Measurements from ENCODE around the gene MMP20. TPM values are rescaled to one million over a fixed set of nuclear protein-coding genes. Genes with fewer than 3 reads are reported as not detected.

Gene MMP20
- polyA plus RNA-seq, 1 donor = not detected

DNA sequence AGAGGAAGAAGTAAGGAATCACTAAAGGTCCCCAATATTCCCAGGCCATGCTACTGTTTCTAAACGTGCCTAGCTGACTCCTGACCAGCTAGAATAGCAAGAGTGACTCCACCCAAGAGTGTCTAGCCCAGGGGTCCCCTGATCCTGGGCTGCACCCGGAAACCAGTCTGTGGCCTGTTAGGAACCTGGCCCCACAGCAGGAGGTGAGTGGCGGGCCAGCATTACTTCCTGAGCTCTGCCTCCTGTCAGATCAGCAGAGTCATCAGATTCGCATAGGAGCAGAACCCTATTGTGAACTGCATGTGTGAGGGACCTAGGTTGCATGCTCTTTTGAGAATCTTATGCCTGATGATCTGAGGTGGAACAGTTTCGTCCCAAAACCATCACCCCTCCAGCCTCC, 2.0 kb downstream of the MMP20 start:
- H3K27ac ChIP-seq (ENCODE audit: low read length) = no peak overlapping the region

DNA sequence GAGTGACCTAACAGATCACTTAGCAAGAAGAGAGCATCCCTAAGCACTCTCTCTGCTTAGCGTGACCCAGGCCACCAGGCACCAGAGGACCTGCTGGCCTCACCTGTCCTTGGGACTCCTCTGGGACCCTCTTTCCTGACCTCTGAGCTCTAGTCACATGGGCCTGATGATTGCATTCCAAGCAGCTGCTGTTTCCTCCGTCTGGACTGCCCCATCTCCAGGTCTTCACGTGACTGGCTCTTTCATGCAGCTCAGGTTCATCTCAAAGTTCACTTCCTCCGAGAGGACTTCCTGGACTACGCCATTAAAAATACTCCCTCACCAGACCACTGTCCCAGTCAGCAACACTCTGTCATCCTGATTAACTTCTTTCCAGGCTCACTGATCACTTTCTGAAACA, 2.9 kb downstream of the MMP20 start:
- no peaks in the 10 kb centered on the region for H3K9me3 ChIP-seq (ENCODE audit: control insufficient read depth, low read depth, low read length)
- DNase-seq = peak; percentile 82 to 89
- H3K27me3 ChIP-seq (ENCODE audit: control insufficient read depth, insufficient read depth, low read length) = no peaks in the 10 kb centered on the region
- peaks cover 15% of the 10 kb centered on the region for H3K4me1 ChIP-seq (ENCODE audit: control insufficient read depth, insufficient read depth, low read length)
- no peak overlapping the region for H3K4me3 ChIP-seq (ENCODE audit: low read length)
- no peaks in the 10 kb centered on the region for H3K36me3 ChIP-seq (ENCODE audit: control insufficient read depth, insufficient read depth, low read length)
- WGBS (ENCODE audit: insufficient coverage, low lambda C conversion rate) = no CpG with 5 or more reads among the region's 5 CpGs
- H3K27ac ChIP-seq (ENCODE audit: low read length) = peak overlapping the region; percentile 74

More for the DNA sequence above, 2.0 kb downstream of the MMP20 start:
- no peaks in the 10 kb centered on the region for H3K27me3 ChIP-seq (ENCODE audit: control insufficient read depth, insufficient read depth, low read length)
- no peak overlapping the region for H3K4me3 ChIP-seq (ENCODE audit: low read length)
- H3K36me3 ChIP-seq (ENCODE audit: control insufficient read depth, insufficient read depth, low read length) = no peaks in the 10 kb centered on the region
- no peaks in the 10 kb centered on the region for H3K9me3 ChIP-seq (ENCODE audit: control insufficient read depth, low read depth, low read length)
- DNase-seq = no peak
- no CpG with 5 or more reads among the region's 5 CpGs for WGBS (ENCODE audit: insufficient coverage, low lambda C conversion rate)
- H3K4me1 ChIP-seq (ENCODE audit: control insufficient read depth, insufficient read depth, low read length) = peaks cover 15% of the 10 kb centered on the region

DNA sequence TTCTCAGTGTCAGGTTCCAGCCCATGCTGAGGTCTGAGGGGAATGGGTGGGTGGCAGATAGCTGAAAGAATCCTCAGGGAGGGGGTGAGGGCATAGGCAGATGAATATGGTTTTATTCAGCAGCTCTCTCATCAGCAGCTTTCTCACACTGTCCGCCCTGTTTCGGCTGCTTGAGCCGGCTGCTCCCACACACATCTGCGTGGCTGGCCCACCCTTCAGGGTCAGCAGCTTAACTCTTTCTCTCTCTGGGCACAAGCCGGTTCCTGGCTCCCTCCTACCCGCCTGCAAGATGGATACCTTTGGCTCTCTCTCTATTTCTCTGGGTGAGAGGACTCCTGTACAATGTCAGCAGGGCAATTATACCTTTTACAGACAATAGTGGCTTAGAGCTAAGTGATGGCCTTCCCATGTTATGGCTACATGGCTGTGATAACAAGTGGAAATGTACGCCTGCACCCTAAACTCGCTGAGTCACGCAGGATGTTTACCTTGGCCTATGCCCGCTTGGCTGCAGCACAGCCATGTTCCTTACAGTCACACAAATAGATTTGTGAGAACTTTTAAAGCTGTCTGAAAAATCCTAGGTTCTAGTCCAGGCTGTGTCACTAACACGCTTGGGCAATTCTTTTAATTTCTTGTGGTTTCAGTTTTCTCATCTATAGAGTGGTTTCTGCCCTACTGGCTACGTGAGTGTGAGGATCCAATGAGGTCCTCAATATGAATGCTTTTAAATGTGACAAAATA, 4.1 kb downstream of the MMP20 start:
- whole genome bisulfite sequencing (ENCODE audit: insufficient coverage, low lambda C conversion rate) = no CpG with 5 or more reads among the region's 12 CpGs
- no peak for DNase-seq
- no peak overlapping the region for H3K4me3 ChIP-seq (ENCODE audit: low read length)

DNA sequence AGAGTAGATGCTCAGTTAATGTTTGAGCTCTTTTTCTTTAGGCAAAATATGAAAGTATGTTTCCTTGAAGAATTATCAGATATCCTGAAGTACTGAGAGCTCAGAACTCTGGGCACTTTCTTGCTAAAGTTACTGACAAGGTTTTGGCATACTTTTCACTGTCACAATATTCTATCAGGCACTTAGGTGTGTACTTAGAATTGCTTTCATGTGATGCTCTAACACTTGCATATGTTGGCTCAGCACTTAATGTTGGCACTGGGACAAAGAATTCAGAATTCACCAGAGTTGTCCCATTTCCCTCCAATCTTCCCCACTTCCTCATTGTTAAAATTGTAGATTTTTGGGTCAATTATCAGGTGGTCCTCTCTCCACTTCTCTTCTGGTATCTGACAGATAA, 5.0 kb downstream of the MMP20 start:
- Histone ChIP-seq H3K27ac (ENCODE audit: low read length) (peak overlapping the region; percentile 4), H3K4me3 (ENCODE audit: low read length) (no peak overlapping the region), H3K4me1 (ENCODE audit: control insufficient read depth, insufficient read depth, low read length) (peaks cover 11% of the 10 kb centered on the region), H3K27me3 (ENCODE audit: control insufficient read depth, insufficient read depth, low read length) (no peaks in the 10 kb centered on the region), H3K36me3 (ENCODE audit: control insufficient read depth, insufficient read depth, low read length) (no peaks in the 10 kb centered on the region), H3K9me3 (ENCODE audit: control insufficient read depth, low read depth, low read length) (no peaks in the 10 kb centered on the region)
- DNase-seq = no peak

More for the DNA sequence above, 4.1 kb downstream of the MMP20 start:
- Histone ChIP-seq H3K4me1 (ENCODE audit: control insufficient read depth, insufficient read depth, low read length) (peaks cover 15% of the 10 kb centered on the region), H3K9me3 (ENCODE audit: control insufficient read depth, low read depth, low read length) (no peaks in the 10 kb centered on the region), H3K36me3 (ENCODE audit: control insufficient read depth, insufficient read depth, low read length) (no peaks in the 10 kb centered on the region), H3K27ac (ENCODE audit: low read length) (peak overlapping the region; percentile 4), H3K27me3 (ENCODE audit: control insufficient read depth, insufficient read depth, low read length) (no peaks in the 10 kb centered on the region)

DNA sequence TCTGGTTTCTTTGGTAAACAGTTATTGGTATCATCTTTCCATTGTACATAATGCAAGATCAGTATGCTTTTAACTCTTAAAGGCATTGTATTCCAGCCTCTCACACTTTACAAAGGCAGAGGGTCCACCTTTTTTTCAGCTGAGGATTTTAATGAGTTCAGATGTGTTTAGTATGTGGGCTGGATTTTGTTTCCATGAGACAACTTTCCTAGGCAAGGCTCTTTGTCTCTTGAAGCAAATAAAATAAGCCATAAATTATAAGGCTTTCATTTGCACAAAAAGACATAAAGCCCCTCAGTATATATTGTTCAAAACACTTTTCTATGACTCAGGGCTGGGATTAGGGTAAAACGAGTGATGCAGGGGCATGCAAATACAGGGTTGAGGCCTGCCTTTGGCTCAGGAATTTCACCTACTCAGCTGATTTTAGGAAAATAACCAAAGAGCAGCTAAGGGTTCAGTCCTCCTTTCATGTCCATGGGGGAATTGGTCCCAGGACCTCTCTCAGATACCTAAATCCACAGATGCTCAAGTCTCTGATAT, 7.6 kb downstream of the MMP20 start:
- H3K27me3 ChIP-seq (ENCODE audit: control insufficient read depth, insufficient read depth, low read length) = no peaks in the 10 kb centered on the region
- no peaks in the 10 kb centered on the region for H3K9me3 ChIP-seq (ENCODE audit: control insufficient read depth, low read depth, low read length)
- H3K27ac ChIP-seq (ENCODE audit: low read length) = no peak overlapping the region
- H3K4me1 ChIP-seq (ENCODE audit: control insufficient read depth, insufficient read depth, low read length) = peaks cover 5% of the 10 kb centered on the region
- H3K36me3 ChIP-seq (ENCODE audit: control insufficient read depth, insufficient read depth, low read length) = no peaks in the 10 kb centered on the region
- no peak for DNase-seq
- H3K4me3 ChIP-seq (ENCODE audit: low read length) = no peak overlapping the region
- no CpG with 5 or more reads among the region's 1 CpG for WGBS (ENCODE audit: insufficient coverage, low lambda C conversion rate)

DNA sequence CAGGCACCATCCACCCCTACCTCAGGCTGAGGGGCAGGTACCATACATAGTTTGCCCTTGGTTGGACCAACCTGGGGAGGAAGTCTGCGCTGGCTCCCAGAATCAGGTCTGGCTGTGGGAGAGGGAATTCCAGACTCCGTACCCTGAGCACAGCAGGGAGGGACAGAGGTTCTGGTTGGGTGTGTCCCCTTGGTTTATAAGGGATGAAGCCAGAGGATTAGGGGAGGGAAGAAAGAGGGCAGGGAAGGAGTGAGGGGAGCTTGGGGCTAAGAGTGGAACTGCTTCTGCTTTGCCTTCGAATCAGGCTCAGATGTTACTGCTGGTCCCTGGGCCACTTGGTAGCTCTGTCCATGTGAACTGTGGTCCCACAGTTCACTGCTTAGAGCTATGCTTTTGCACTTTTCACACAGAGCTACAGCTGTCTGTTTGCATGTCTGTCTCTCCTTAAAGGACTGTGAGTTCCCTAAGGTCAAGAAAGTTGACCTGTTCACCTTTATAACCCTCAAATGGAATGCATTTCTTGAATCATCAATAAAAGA, 9.2 kb downstream of the MMP20 start:
- WGBS (ENCODE audit: insufficient coverage, low lambda C conversion rate) = no CpG with 5 or more reads among the region's 3 CpGs
- Histone ChIP-seq H3K27me3 (ENCODE audit: control insufficient read depth, insufficient read depth, low read length) (no peaks in the 10 kb centered on the region), H3K4me1 (ENCODE audit: control insufficient read depth, insufficient read depth, low read length) (no peaks in the 10 kb centered on the region), H3K4me3 (ENCODE audit: low read length) (no peak overlapping the region), H3K9me3 (ENCODE audit: control insufficient read depth, low read depth, low read length) (no peaks in the 10 kb centered on the region), H3K27ac (ENCODE audit: low read length) (no peak overlapping the region), H3K36me3 (ENCODE audit: control insufficient read depth, insufficient read depth, low read length) (no peaks in the 10 kb centered on the region)
- no peak for DNase-seq

DNA sequence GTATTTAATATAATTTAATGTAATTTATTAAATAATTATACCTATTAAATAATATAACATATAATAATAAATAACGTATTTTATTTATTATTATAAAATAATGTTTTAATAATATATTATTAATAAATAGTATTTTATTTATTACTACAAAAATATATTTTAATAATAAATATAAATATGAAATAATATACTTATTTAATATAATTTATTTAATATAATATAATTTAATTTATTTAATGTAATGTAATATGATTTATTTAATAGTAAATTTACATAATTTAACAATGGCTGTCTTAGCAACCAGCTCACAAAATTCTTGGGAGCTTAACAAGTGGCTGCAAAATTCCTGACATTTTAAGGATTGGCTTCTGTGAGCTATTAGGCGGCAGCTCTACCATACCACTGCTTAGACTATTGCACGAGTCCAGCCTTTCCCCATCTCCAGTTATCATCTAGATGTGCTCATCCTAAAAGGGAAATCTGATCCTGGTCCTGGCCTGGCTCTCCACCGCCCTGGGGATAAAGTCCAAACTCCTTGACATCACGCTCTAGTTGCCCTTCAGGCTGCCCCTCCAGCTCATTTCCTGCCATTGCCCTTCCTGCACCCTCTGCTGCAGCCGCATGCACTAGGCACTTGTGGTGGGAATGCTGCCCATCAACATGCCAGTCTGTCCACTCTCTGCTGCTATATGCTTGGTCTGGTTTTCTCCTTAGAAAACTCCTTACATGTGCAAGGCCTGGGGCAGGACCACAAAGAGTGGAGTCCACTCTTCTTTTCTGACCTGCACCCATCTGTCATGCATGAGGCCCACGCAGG, 9.8 kb downstream of the MMP20 start:
- DNase-seq = no peak
- 100% methylated on average over 1 of the region's 7 CpGs for WGBS (ENCODE audit: insufficient coverage, low lambda C conversion rate)
- H3K27ac ChIP-seq (ENCODE audit: low read length) = no peak overlapping the region

DNA sequence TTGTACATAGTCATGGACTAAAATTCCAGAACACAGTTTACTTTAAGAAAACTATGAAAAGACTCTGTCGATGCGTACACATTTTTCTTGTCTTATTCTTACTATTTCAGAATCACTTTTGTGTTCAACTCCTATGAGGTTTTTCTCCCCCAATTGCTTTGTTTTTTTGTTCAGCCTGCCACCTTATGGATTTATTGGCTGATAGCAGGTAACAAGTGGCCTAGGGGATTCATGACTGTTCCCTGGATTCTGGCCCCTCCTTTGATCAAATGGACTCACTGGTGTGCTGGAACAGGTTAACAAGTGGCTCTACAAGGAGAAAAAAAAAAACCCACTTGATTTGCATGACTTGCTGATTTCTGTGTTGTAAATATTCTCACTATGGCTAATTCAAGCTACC, 10.6 kb downstream of the MMP20 start:
- DNase-seq = no peak
- Histone ChIP-seq H3K27ac (ENCODE audit: low read length) (no peak overlapping the region), H3K9me3 (ENCODE audit: control insufficient read depth, low read depth, low read length) (no peaks in the 10 kb centered on the region), H3K27me3 (ENCODE audit: control insufficient read depth, insufficient read depth, low read length) (no peaks in the 10 kb centered on the region), H3K4me1 (ENCODE audit: control insufficient read depth, insufficient read depth, low read length) (peaks cover 3% of the 10 kb centered on the region), H3K4me3 (ENCODE audit: low read length) (no peak overlapping the region), H3K36me3 (ENCODE audit: control insufficient read depth, insufficient read depth, low read length) (no peaks in the 10 kb centered on the region)
- 90% methylated on average over 2 of the region's 2 CpGs for WGBS (ENCODE audit: insufficient coverage, low lambda C conversion rate)

More for the DNA sequence above, 9.8 kb downstream of the MMP20 start:
- Histone ChIP-seq H3K9me3 (ENCODE audit: control insufficient read depth, low read depth, low read length) (no peaks in the 10 kb centered on the region), H3K4me1 (ENCODE audit: control insufficient read depth, insufficient read depth, low read length) (no peaks in the 10 kb centered on the region), H3K36me3 (ENCODE audit: control insufficient read depth, insufficient read depth, low read length) (no peaks in the 10 kb centered on the region), H3K27me3 (ENCODE audit: control insufficient read depth, insufficient read depth, low read length) (no peaks in the 10 kb centered on the region), H3K4me3 (ENCODE audit: low read length) (no peak overlapping the region)

DNA sequence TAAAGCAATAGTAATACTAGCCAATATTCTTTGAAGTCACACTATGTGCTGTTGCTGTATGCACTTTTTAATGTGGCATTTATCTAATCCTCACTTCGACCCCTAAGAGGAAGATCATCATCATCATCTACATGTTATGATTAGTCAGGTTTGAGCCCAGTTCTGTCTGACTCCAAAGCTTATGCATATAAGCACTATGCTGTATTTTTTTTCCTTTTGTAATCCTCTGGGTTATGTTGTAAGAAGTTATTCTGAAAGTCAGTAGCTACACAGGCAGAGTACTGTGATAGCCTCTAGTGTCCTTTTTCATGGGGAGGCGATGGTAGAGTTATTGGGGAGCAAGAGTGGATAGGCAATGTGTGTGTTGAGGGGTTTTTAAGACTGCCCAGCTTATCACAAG, 11.1 kb downstream of the MMP20 start:
- H3K36me3 ChIP-seq (ENCODE audit: control insufficient read depth, insufficient read depth, low read length) = no peaks in the 10 kb centered on the region
- no peak for DNase-seq
- H3K9me3 ChIP-seq (ENCODE audit: control insufficient read depth, low read depth, low read length) = no peaks in the 10 kb centered on the region
- WGBS (ENCODE audit: insufficient coverage, low lambda C conversion rate) = no CpG with 5 or more reads among the region's 2 CpGs
- no peak overlapping the region for H3K27ac ChIP-seq (ENCODE audit: low read length)
- H3K4me3 ChIP-seq (ENCODE audit: low read length) = no peak overlapping the region
- peaks cover 3% of the 10 kb centered on the region for H3K4me1 ChIP-seq (ENCODE audit: control insufficient read depth, insufficient read depth, low read length)
- H3K27me3 ChIP-seq (ENCODE audit: control insufficient read depth, insufficient read depth, low read length) = no peaks in the 10 kb centered on the region

DNA sequence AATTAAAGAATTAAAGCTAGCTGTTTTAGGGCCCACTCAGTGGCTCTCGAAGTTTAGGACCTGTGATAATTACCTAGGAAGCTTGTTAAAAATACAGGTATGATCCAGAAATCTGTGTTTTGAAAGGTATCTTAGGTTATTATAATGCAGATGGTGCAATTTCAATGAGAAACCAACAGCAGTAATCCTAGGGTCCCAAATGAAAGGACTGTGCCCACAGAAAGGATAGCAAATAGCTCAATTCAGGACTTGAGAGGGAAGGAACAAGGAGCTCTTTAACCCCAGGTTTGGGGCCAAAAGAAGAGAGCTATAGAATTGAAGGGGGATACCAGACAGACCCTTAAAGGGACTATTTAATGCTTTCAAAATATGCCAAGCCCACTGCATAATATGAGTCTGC, 11.7 kb downstream of the MMP20 start:
- Histone ChIP-seq H3K9me3 (ENCODE audit: control insufficient read depth, low read depth, low read length) (no peaks in the 10 kb centered on the region), H3K36me3 (ENCODE audit: control insufficient read depth, insufficient read depth, low read length) (no peaks in the 10 kb centered on the region), H3K4me1 (ENCODE audit: control insufficient read depth, insufficient read depth, low read length) (peaks cover 3% of the 10 kb centered on the region), H3K27ac (ENCODE audit: low read length) (peak overlapping the region; percentile 0), H3K4me3 (ENCODE audit: low read length) (no peak overlapping the region), H3K27me3 (ENCODE audit: control insufficient read depth, insufficient read depth, low read length) (no peaks in the 10 kb centered on the region)
- no CpG with 5 or more reads among the region's 1 CpG for WGBS (ENCODE audit: insufficient coverage, low lambda C conversion rate)
- DNase-seq = no peak
